ES-I3 (cell line): Measurements from ENCODE around the gene AKR1C1.
"Not testable (repeated sequence)": the region's sequence is repeated elsewhere in the genome, so short reads cannot be mapped to it uniquely, and the experiment has no call there.

Source experiments
- H3K36me3 ChIP-seq: 2 replicates; pipeline ENCODE4 v1.6.1; 2013; ENCODE audit warnings: mild to moderate bottlenecking, low read length, control low read depth, moderate library complexity; ENCODE audit not compliant: insufficient read depth
- H3K4me1 ChIP-seq: 2 replicates; pipeline ENCODE4 v1.6.1; 2013; ENCODE audit warnings: mild to moderate bottlenecking, control low read depth, low read length; ENCODE audit not compliant: insufficient read depth
- H3K9ac ChIP-seq: 2 replicates; pipeline ENCODE4 v1.6.1; 2013; ENCODE audit warnings: low read depth, mild to moderate bottlenecking, low read length, moderate library complexity
- H3K9me3 ChIP-seq: 2 replicates; pipeline ENCODE4 v1.6.1; 2013; ENCODE audit warnings: mild to moderate bottlenecking, low read length, moderate library complexity; ENCODE audit not compliant: control insufficient read depth, insufficient read depth

AKR1C1 gene

DNA sequence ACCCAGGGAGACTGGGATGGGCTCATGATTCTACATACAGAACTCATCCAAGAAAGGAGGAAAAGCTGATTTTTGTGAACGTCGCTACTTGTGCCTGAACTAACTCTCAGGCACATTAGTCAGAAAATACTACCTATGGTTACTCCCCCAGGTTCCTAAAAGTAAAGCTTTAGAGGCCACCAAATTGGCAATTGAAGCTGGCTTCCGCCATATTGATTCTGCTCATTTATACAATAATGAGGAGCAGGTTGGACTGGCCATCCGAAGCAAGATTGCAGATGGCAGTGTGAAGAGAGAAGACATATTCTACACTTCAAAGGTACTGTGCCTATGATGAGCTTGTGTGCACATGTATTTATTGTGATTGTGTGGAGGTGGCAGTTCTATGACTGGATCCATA lies 2.5 kb downstream of the AKR1C1 start:
- H3K36me3 ChIP-seq, H3K9me3 ChIP-seq, H3K4me1 ChIP-seq, H3K9ac ChIP-seq: not testable (repeated sequence)

- H3K4me1 ChIP-seq, H3K9me3 ChIP-seq, H3K36me3 ChIP-seq, H3K9ac ChIP-seq: not testable (repeated sequence)
These were observed 4.0 kb downstream of the AKR1C1 start for GRCh38 chr10:4967189-4967588.

- not testable (repeated sequence) for H3K36me3 ChIP-seq, H3K9ac ChIP-seq, H3K9me3 ChIP-seq, H3K4me1 ChIP-seq
These were observed 6.1 kb downstream of the AKR1C1 start for GRCh38 chr10:4969289-4969688.

DNA sequence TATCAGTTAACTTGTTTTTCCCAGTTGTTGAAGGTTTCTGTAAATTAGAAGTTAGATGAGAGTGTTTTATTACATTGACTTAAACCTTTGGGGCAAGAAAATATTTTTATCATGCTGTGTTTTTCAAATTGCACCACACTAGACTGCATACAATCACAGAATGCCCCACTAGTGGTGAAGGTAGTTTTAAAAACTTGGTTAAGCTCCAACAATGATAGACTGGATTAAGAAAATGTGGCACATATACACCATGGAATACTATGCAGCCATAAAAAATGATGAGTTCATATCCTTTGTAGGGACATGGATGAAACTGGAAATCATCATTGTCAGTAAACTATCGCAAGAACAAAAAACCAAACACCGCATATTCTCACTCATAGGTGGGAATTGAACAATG lies 7.1 kb downstream of the AKR1C1 start:
- H3K4me1 ChIP-seq, H3K9ac ChIP-seq, H3K36me3 ChIP-seq, H3K9me3 ChIP-seq: not testable (repeated sequence)

DNA sequence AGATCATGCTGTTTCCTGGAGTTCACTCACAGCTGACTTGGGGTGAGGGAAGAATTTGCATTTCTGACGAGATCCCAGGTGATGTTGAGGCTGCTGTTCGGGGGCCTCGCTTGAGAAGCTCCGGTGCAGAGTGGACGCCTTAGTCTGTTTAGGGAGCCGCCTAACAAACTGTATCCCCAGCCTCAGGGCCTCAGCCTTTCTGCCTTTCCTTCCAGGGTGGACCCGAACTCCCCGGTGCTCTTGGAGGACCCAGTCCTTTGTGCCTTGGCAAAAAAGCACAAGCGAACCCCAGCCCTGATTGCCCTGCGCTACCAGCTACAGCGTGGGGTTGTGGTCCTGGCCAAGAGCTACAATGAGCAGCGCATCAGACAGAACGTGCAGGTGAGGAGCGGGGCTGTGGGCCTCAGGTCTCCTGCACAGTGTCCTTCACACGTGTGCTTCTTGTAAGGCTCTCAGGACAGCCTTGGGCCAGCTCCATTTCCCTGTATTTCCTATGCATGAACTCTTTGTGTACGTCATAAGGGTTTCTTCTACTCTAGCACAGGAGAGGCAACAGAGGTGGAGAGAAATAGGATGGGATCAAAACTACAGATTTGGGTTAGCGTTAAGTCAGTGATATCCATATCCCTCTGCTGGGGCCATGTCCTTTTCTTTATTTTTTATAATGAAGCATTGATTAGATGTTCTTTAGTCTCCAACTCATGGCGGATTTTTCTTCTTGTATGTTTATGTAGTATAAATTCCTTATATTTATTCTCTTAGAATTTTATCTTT lies 9.3 kb downstream of the AKR1C1 start:
- not testable (repeated sequence) for H3K4me1 ChIP-seq

DNA sequence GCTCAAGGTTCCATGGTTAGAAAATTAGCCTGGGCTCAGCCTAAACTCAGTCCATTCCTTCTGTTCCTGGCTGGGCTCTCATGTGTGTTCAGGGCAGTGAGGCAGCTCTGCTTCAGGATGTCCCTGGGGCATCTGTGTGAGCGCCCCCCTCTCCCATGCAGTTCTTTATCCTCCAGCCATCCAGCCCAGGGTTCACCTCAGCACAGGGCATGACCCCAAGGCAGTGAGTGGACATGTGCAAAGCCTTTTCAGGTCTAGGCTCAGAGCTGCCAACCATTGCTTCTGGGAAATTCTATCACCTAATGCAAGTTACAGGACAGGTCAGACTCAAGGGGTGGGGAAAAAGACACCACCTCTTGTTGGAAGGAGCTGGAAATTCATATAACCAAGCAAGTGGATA lies 10.1 kb downstream of the AKR1C1 start:
- not testable (repeated sequence) for H3K9ac ChIP-seq, H3K36me3 ChIP-seq, H3K9me3 ChIP-seq, H3K4me1 ChIP-seq

More for the DNA sequence above, 9.3 kb downstream of the AKR1C1 start:
- not testable (repeated sequence) for H3K36me3 ChIP-seq, H3K9me3 ChIP-seq, H3K9ac ChIP-seq

- not testable (repeated sequence) for H3K36me3 ChIP-seq, H3K4me1 ChIP-seq, H3K9ac ChIP-seq, H3K9me3 ChIP-seq
These were observed 11.2 kb downstream of the AKR1C1 start for GRCh38 chr10:4974400-4974799.

- H3K9ac ChIP-seq: no peak overlapping the region
- H3K36me3 ChIP-seq: no peaks in the 10 kb centered on the region
- no peaks in the 10 kb centered on the region for H3K4me1 ChIP-seq
- H3K9me3 ChIP-seq: no peaks in the 10 kb centered on the region
These were observed 13.8 kb downstream of the AKR1C1 start for GRCh38 chr10:4977025-4977424.

- Histone ChIP-seq H3K36me3 (no peaks in the 10 kb centered on the region), H3K9me3 (no peaks in the 10 kb centered on the region)
These were observed 15.7 kb downstream of the AKR1C1 start for GRCh38 chr10:4978870-4979269.

GRCh38 chr10:4980793-4981192 lies 17.6 kb downstream of the AKR1C1 start:
- Histone ChIP-seq H3K9me3 (no peaks in the 10 kb centered on the region), H3K4me1 (no peaks in the 10 kb centered on the region), H3K9ac (no peak overlapping the region), H3K36me3 (no peaks in the 10 kb centered on the region)

More at GRCh38 chr10:4978870-4979269, 15.7 kb downstream of the AKR1C1 start:
- no peak overlapping the region for H3K9ac ChIP-seq
- H3K4me1 ChIP-seq: no peaks in the 10 kb centered on the region

DNA sequence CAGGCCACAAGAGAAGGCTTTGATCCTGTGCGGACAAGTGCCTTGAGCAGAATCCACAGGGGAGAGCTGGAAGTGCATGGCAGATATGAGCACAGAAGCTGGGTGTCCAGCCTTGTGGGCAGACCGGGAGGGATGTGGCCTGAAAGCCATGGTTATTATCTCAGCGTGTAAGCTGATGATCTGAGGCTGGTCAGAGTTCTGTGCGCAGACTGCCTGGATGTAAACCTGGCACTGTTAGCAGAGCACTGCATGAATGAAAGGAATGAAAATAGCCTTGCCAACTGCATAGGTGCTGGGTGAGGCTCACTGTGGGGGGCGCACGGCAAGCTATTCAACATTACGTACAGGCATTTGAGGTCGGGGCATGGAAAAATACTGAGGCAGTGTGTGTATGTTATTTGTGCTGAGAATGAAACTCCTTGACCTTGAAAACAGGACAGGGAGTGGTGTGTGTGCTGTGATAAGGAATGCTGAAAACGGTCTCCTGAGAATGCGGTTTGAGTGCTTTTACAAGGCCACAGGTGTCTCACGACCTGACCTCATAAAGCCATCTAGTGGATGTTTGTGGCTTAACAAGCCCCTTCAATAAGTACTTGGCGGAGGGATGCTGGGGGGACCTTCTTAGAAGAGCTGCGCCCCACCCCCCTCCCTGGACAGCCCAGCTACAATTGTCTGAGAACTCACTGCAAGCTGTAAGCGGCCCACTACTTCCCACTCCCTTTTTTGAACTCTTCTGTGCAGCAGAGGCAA lies 18.7 kb downstream of the AKR1C1 start:
- H3K36me3 ChIP-seq: no peaks in the 10 kb centered on the region
- no peaks in the 10 kb centered on the region for H3K9me3 ChIP-seq
- H3K9ac ChIP-seq: no peak overlapping the region
- H3K4me1 ChIP-seq: no peaks in the 10 kb centered on the region

GRCh38 chr10:4982764-4983226 lies 19.6 kb downstream of the AKR1C1 start:
- Histone ChIP-seq H3K9ac (no peak overlapping the region), H3K9me3 (no peaks in the 10 kb centered on the region), H3K36me3 (no peaks in the 10 kb centered on the region), H3K4me1 (no peaks in the 10 kb centered on the region)

GRCh38 chr10:4983615-4984216 lies 20.5 kb downstream of the AKR1C1 start:
- Histone ChIP-seq H3K4me1 (no peaks in the 10 kb centered on the region), H3K36me3 (no peaks in the 10 kb centered on the region), H3K9ac (no peak overlapping the region), H3K9me3 (no peaks in the 10 kb centered on the region)

- Histone ChIP-seq H3K36me3 (no peaks in the 10 kb centered on the region), H3K9me3 (no peaks in the 10 kb centered on the region), H3K4me1 (no peaks in the 10 kb centered on the region), H3K9ac (no peak overlapping the region)
These were observed 21.0 kb downstream of the AKR1C1 start for GRCh38 chr10:4984223-4984622.
